Fibroblast of the aortic adventitia (primary cell): Measurements from ENCODE around the gene C1orf105. TPM values are rescaled to one million over a fixed set of nuclear protein-coding genes. Genes with fewer than 3 reads are reported as not detected.

Source experiments
- DNase-seq: peaks from one replicate; pipeline ENCODE4 v3.0.0-alpha.2; 2010; ENCODE audit warnings: low read depth
- H3K4me3 ChIP-seq: 2 replicates; pipeline ENCODE4 v1.5.1; 2011; ENCODE audit warnings: low read depth, mild to moderate bottlenecking, control low read depth, low read length, moderate library complexity
- CTCF ChIP-seq: IDR thresholded peaks from 2 replicates; pipeline ENCODE4 v1.5.1; 2011; ENCODE audit warnings: mild to moderate bottlenecking, low read length, control low read depth, inconsistent platforms; ENCODE audit not compliant: insufficient read depth
- total RNA-seq: library from RNA; depleted of rRNA; stranded (reverse); fragments of >200 nt; gene quantifications from 2 replicates; pipeline ENCODE4 v1.2.3, GENCODE V29; 2012; ENCODE audit warnings: low replicate concordance

The C1orf105 gene
- total RNA-seq, 1 donor = not detected

GRCh38 chr1:172468296-172468695 lies 47.8 kb downstream of the C1orf105 start:
- no peak overlapping the region for H3K4me3 ChIP-seq
- no peak for DNase-seq
- TF ChIP-seq CTCF = no peak

- TF ChIP-seq CTCF = no peak
- no peak for DNase-seq
- H3K4me3 ChIP-seq = no peak overlapping the region
Observed at GRCh38 chr1:172469717-172470116, 49.2 kb downstream of the C1orf105 start.

GRCh38 chr1:172470149-172470548 lies 49.7 kb downstream of the C1orf105 start:
- H3K4me3 ChIP-seq = no peak overlapping the region
- no peak for TF ChIP-seq CTCF

GRCh38 chr1:172471666-172472065 lies 51.2 kb downstream of the C1orf105 start:
- DNase-seq = no peak
- no peak overlapping the region for H3K4me3 ChIP-seq
- TF ChIP-seq CTCF = no peak

More at GRCh38 chr1:172470149-172470548, 49.7 kb downstream of the C1orf105 start:
- DNase-seq = no peak

GRCh38 chr1:172472495-172472894 lies 52.0 kb downstream of the C1orf105 start:
- no peak for DNase-seq
- TF ChIP-seq CTCF = no peak
- H3K4me3 ChIP-seq = no peak overlapping the region

GRCh38 chr1:172473302-172473701 lies 52.8 kb downstream of the C1orf105 start:
- no peak for DNase-seq
- H3K4me3 ChIP-seq = no peak overlapping the region
- TF ChIP-seq CTCF = no peak

- no peak overlapping the region for H3K4me3 ChIP-seq
- no peak for TF ChIP-seq CTCF
- DNase-seq = no peak
Observed at GRCh38 chr1:172473842-172474241, 53.4 kb downstream of the C1orf105 start.
